IPS-11a (cell line): ENCODE results near the gene ABCA7.

Experiments
- H3K4me3 ChIP-seq: one replicate; pipeline ENCODE4 v1.5.1; 2013; ENCODE audit warnings: low read depth, low read length, control low read depth

Gene ABCA7

GRCh38 chr19:1039646-1040475 is at the start of gene ABCA7:
Gene ABCA7 (plus strand): TSS chr19:1040107. CDS start chr19:1041362, 1,255 bp downstream.
- H3K4me3 ChIP-seq, result peak within 1 kb of the TSS; percentile 53

DNA sequence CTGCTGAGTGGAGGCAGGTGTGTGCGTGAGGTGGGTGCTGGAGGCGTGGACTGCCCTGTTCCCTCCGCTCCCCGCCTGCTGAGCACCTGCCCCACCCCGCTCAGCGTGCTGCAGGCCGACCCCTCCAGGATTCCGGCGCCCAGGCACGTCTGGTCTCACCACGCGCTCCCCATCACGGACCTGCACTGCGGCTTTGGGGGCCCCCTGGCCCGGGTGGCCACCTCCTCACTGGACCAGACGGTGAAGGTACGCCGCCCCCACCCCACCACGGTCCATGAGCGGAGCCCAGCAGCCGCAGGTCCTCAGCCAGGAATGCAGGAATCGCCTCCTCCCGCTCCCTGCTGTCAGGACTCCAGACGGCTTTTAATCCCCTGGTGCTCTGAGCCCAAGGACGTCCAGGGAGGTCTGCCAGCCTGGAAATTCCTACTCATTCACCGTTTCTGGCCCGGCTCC is 49.8 kb upstream of the ABCA7 start:
- H3K4me3 ChIP-seq, result no peak overlapping the region

DNA sequence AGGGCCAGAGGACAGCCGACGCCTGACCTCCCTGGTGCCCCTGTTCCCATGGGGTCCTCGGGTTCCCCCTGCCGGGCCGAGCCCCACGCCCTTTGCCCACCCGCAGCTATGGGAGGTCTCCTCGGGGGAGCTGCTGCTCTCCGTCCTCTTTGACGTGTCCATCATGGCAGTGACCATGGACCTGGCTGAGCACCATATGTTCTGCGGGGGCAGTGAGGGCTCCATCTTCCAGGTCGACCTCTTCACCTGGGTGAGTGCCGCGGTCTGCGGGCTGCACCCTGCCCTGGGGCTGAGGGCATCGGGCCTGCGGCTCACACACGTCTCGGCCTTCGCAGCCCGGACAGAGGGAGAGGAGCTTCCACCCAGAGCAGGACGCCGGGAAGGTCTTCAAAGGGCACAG is 49.2 kb upstream of the ABCA7 start:
- no peak overlapping the region for H3K4me3 ChIP-seq

DNA sequence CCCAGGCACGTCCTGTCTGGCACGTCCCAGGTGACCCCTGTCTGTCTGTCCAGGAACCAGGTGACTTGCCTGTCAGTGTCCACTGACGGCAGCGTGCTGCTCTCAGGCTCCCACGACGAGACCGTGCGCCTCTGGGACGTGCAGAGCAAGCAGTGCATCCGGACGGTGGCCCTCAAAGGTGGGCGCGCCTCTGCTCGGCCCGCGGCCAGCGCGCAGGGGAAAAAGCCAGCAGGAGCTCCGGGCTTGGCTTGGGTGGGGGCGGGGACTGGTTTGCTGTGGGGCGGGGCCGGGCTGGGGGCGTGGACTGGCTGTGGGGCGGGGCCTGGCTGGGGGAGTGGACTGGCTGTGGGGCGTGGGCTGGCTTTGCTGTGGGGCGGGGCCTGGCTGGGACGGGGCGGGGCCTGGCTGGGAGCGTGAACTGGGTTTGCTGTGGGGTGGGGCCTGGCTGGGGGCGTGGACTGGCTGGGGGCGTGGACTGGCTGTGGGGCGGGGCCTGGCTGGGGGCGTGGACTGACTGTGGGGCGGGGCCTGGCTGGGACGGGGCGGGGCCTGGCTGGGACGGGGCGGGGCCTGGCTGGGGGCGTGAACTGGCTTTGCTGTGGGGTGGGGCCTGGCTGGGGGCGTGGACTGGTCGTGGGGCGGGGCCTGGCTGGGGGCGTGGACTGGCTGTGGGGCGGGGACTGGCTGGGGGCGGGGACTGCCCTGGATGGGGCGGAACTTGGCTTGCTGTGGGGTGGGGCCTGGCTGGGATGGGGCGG is 48.6 kb upstream of the ABCA7 start:
- no peak overlapping the region for H3K4me3 ChIP-seq

GRCh38 chr19:991932-992669 is 47.8 kb upstream of the ABCA7 start:
- H3K4me3 ChIP-seq, result no peak overlapping the region

- H3K4me3 ChIP-seq, result no peak overlapping the region
These were observed 47.2 kb upstream of the ABCA7 start for GRCh38 chr19:992670-993055.

DNA sequence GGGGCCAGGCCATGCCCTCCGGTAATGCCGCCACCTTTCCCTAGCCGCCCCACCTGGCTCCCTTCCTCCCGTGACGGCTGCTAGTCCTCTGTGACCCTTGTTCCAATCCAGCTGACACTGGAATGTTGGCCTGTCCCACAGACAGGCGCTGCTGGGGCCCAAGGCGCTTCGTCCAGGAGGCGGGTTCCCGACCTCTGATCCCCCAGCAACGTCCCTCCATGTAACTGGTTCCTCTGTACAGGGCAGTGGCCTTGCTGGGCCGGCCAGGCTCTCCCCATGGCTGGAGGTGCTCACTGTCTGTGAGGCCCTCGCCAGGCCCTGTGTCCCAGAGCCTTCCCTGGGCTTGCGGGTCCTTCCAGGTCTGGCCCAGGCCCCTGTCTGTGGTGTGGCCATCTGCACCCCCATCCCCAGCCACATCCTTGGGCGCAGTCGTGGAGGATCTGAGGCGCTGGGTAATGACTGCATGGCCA is 46.5 kb upstream of the ABCA7 start:
- no peak overlapping the region for H3K4me3 ChIP-seq

GRCh38 chr19:993831-994393 is 46.0 kb upstream of the ABCA7 start:
- no peak overlapping the region for H3K4me3 ChIP-seq

DNA sequence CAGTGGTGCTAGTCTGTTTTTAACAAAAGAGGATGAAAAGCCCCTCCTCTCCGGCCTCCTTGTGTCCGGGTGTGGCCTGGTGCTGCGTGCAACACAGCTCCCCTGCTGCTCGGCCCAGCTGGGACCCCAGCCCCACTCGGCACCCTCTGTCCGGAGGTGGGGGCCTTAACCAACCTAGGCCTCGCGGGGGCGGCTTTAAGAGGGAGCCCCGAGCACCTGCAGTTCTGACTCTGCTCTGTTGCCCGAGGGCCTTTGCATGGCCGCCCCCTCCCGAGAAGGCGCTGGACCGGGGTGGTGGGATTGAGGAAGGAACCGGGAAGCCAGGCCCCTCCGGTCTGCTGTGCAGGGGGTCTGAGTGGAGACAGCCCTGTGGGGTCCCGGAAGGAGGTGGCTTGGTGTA is 45.4 kb upstream of the ABCA7 start:
- H3K4me3 ChIP-seq, result no peak overlapping the region

- no peak overlapping the region for H3K4me3 ChIP-seq
These were observed 44.7 kb upstream of the ABCA7 start for GRCh38 chr19:995051-995827.

- H3K4me3 ChIP-seq, result no peak overlapping the region
These were observed 43.7 kb upstream of the ABCA7 start for GRCh38 chr19:996051-996838.

- no peak overlapping the region for H3K4me3 ChIP-seq
These were observed 41.8 kb upstream of the ABCA7 start for GRCh38 chr19:998064-998463.

DNA sequence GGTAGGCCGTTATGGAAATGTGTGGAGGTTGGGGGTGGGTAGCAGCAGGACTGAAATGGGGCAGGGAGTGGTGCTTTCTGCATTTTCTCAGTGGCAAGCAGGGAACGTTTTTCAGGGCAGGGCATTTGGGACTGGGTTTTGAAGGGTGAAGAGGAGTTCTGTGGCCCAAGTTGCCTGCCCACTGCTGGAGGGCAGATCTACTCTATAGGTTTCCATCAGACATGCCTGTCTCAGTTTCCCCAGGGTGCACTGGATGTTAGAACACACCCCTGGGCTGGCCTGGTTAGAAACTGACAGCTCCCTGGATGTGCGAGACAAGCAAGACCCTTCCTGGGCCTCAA is 40.6 kb upstream of the ABCA7 start:
- H3K4me3 ChIP-seq, result no peak overlapping the region

- peak within 1 kb of the TSS; percentile 8 for H3K4me3 ChIP-seq
These were observed 39.8 kb upstream of the ABCA7 start, which contains the start of gene GRIN3B for GRCh38 chr19:1000095-1000494. Gene GRIN3B (plus strand): TSS chr19:1000419. CDS start chr19:1000438, 19 bp downstream.

DNA sequence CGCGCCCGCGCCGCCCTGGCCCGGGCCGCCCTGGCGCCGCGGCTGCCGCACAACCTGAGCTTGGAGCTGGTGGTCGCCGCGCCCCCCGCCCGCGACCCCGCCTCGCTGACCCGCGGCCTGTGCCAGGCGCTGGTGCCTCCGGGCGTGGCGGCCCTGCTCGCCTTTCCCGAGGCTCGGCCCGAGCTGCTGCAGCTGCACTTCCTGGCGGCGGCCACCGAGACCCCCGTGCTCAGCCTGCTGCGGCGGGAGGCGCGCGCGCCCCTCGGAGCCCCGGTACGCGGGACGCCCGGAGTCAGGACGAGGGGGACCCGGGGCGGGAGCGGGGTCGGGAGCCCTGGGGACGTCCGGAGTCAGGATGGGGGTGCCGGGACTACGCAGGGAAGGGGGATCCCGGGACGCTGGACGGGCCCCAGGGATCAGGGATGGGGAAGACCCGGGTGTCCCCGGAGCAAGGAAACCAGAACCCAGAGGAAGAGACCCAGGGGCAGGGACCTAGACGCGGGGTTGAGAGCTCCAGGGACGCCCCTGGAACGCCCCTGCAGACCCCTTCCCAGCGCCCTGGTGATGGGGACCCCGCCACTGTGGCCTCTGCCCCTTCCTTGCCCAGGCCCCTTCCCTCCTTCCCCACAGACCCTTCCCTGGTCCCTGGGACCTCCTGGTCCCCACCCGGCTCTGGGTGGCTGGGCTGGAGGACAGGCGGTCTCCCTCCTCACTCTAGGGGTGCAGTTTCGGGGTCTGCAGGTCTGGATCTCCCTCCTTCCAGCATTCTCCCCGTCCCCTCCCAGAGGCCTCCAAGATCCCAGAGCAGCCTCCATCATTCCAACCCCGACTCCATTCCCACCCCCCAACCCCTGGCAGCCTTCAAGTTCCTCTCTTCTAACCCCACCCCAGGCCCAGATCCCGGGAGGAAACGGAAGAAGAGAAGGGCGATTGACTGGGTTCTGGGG is 39.0 kb upstream of the ABCA7 start:
- H3K4me3 ChIP-seq, result no peak overlapping the region

- no peak overlapping the region for H3K4me3 ChIP-seq
These were observed 38.3 kb upstream of the ABCA7 start for GRCh38 chr19:1001538-1002166.

DNA sequence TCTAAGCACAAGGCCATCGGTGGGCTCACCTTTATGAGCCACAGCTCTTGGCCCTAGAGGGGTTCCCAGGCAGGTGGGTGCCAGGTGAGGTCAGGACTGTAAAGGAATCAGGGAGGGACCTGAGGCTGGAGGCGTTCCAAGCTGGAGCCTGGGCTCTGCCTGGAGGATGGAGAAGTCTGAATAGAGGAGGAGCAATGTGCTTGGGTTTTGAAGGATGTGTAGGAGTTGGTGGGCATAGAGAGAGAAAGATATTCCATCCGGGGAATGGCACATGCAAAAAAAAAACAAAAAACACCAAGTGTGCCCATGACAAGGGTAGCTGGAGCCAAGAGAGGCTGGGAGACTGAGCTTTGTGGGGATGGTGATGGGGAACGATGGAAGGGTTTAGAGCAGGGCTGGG is 37.3 kb upstream of the ABCA7 start:
- H3K4me3 ChIP-seq, result no peak overlapping the region

DNA sequence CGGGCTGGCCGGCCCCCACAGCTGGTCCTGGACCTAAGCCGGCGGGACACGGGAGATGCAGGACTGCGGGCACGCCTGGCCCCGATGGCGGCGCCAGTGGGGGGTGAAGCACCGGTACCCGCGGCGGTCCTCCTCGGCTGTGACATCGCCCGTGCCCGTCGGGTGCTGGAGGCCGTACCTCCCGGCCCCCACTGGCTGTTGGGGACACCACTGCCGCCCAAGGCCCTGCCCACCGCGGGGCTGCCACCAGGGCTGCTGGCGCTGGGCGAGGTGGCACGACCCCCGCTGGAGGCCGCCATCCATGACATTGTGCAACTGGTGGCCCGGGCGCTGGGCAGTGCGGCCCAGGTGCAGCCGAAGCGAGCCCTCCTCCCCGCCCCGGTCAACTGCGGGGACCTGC is 36.6 kb upstream of the ABCA7 start:
- no peak overlapping the region for H3K4me3 ChIP-seq
